HCT116 (cell line): ENCODE measurements around the gene TPGS1. TPM values are rescaled to one million over a fixed set of nuclear protein-coding genes. Genes with fewer than 3 reads are reported as not detected.

Experiments used
- ATAC-seq: fragments of 200-7000 bp; cut with Tn5 transposase; 2 replicates; pipeline ENCODE4 v1.9.1; 2020; ENCODE audit warnings: mild to moderate bottlenecking, moderate library complexity
- BruUV-seq: library from RNA; stranded (reverse); fragments of 400-500 nt; replicated peaks from 2 replicates; lab custom pipeline; 2021; lab: Mats Ljungman, UMichigan
- CTCF ChIA-PET: fragments of 300-600 bp; sonication (Branson Sonifier 250); formaldehyde crosslinking; loops from one replicate; lab custom pipeline; 2021; ENCODE audit warnings: antibody characterized with exemption; lab: Charles Lee
- POLR2A ChIA-PET: fragments of 300-600, 350-600 bp; sonication (Branson Sonifier 250); formaldehyde crosslinking; loops from one replicate; lab custom pipeline; 2021; ENCODE audit warnings: antibody characterized with exemption; lab: Charles Lee
- RAD21 ChIA-PET, 2 experiments: fragments of 300-600 bp; sonication (Branson Sonifier 250); formaldehyde crosslinking; loops; one replicate each; lab custom pipeline; 2023; ENCODE audit warnings: low total read pairs in 2 of 2; ENCODE audit not compliant: uncharacterized antibody in 2 of 2, unreplicated experiment in 2 of 2, low non-redundant PET in 1 of 2; lab: Charles Lee
- DNase-seq: peaks from one replicate; pipeline ENCODE4 v3.0.0-alpha.2; 2010; ENCODE audit warnings: low read depth, low spot score
- H2AFZ ChIP-seq: fragments of 200-600 bp; shearing (Covaris generic), sonication (generic); 2 replicates; pipeline ENCODE4 v1.6.1; 2017; ENCODE audit warnings: low read depth, mixed run types, mixed read lengths, antibody characterized with exemption, low read length; ENCODE audit not compliant: poor library complexity, severe bottlenecking
- H3K27ac ChIP-seq: 2 replicates; pipeline ENCODE4 v1.5.1; 2012; ENCODE audit warnings: low read depth, low read length
- H3K27me3 ChIP-seq: fragments of 200-600 bp; sonication (generic); 2 replicates; pipeline ENCODE4 v1.6.1; 2016; ENCODE audit warnings: mixed run types, low read length, mixed read lengths; ENCODE audit not compliant: insufficient read depth
- H3K36me3 ChIP-seq, 2 experiments: fragments of 200-500 bp in 1 of 2; fragments of 200-600 bp in 1 of 2; sonication (Bioruptor generic) in 1 of 2; sonication (generic) in 1 of 2; 2 replicates each; pipeline versions ENCODE4 v1.5.1 to v1.6.1; 2014 to 2016; ENCODE audit warnings: low read length in 2 of 2, inconsistent platforms in 1 of 2, mixed read lengths in 1 of 2, mixed run types in 1 of 2; ENCODE audit not compliant: insufficient read depth in 2 of 2, control insufficient read depth in 1 of 2
- H3K4me1 ChIP-seq, 2 experiments: fragments of 200-600 bp in 1 of 2; sonication (generic) in 1 of 2; 2 replicates each; pipeline versions ENCODE4 v1.5.1 to v1.6.1; 2012 to 2017; ENCODE audit warnings: low read length in 2 of 2, inconsistent platforms in 1 of 2, mild to moderate bottlenecking in 1 of 2, mixed read lengths in 1 of 2, mixed run types in 1 of 2, moderate library complexity in 1 of 2; ENCODE audit not compliant: insufficient read depth in 2 of 2, control insufficient read depth in 1 of 2
- H3K4me2 ChIP-seq: fragments of 200-600 bp; sonication (generic); 2 replicates; pipeline ENCODE4 v1.6.1; 2017; ENCODE audit warnings: mixed run types, low read length, mixed read lengths
- H3K4me3 ChIP-seq, 2 experiments: fragments of 200-600 bp in 1 of 2; sonication (generic) in 1 of 2; replicated peaks in 1 of 2; 2 replicates each; pipeline ENCODE4 v1.5.1; 2011 to 2016; ENCODE audit warnings: low read length in 2 of 2, control low read depth in 1 of 2, low read depth in 1 of 2, mild to moderate bottlenecking in 1 of 2, mixed read lengths in 1 of 2, mixed run types in 1 of 2
- H3K79me2 ChIP-seq: fragments of 200-600 bp; sonication (generic); 2 replicates; pipeline ENCODE4 v1.6.1; 2017; ENCODE audit warnings: mild to moderate bottlenecking, mixed run types, low read length, moderate library complexity, mixed read lengths; ENCODE audit not compliant: insufficient read depth
- H3K9ac ChIP-seq: fragments of 200-600 bp; sonication (generic); 2 replicates; pipeline ENCODE4 v1.6.1; 2016; ENCODE audit warnings: low read length, mixed read lengths
- H3K9me2 ChIP-seq: fragments of 200-600 bp; sonication (generic), shearing (Covaris generic); 2 replicates; pipeline ENCODE4 v1.6.1; 2017; ENCODE audit warnings: mixed run types, mild to moderate bottlenecking, moderate library complexity; ENCODE audit not compliant: insufficient read depth
- H3K9me3 ChIP-seq, 2 experiments: fragments of 200-500 bp in 1 of 2; fragments of 200-600 bp in 1 of 2; sonication (Bioruptor generic) in 1 of 2; sonication (generic) in 1 of 2; 2 replicates each; pipeline ENCODE4 v1.6.1; 2014 to 2017; ENCODE audit warnings: low read length in 2 of 2, mixed read lengths in 2 of 2, inconsistent platforms in 1 of 2, low read depth in 1 of 2, mild to moderate bottlenecking in 1 of 2, mixed run types in 1 of 2, moderate library complexity in 1 of 2; ENCODE audit not compliant: control insufficient read depth in 1 of 2, insufficient read depth in 1 of 2
- H4K20me1 ChIP-seq: fragments of 200-600 bp; sonication (generic), shearing (Covaris generic); 2 replicates; pipeline ENCODE4 v1.6.1; 2017; ENCODE audit warnings: mixed run types, mild to moderate bottlenecking, moderate library complexity; ENCODE audit not compliant: insufficient read depth
- ATF3 ChIP-seq: IDR thresholded peaks from 2 replicates; pipeline ENCODE4 v1.6.1; 2012
- CBX3 ChIP-seq: IDR thresholded peaks from 2 replicates; pipeline ENCODE4 v1.6.1; 2012; ENCODE audit warnings: low read depth
- CEBPB ChIP-seq: IDR thresholded peaks from 2 replicates; pipeline ENCODE4 v1.6.1; 2012; ENCODE audit warnings: low read depth
- CTCF ChIP-seq, 3 experiments: fragments of 200-600 bp in 1 of 3; sonication (generic) in 1 of 3; IDR thresholded peaks in 2 of 3; conservative IDR thresholded peaks in 1 of 3; 2 replicates each; pipeline ENCODE4 v1.5.1; 2012 to 2017; ENCODE audit warnings: low read depth in 2 of 3, low read length in 2 of 3, antibody characterized with exemption in 1 of 3, borderline replicate concordance in 1 of 3, control low read depth in 1 of 3, mild to moderate bottlenecking in 1 of 3, mixed read lengths in 1 of 3, mixed run types in 1 of 3, moderate library complexity in 1 of 3; ENCODE audit not compliant: insufficient read depth in 1 of 3
- EZH2phosphoT487 ChIP-seq: fragments of 200-600 bp; IDR thresholded peaks from 2 replicates; pipeline ENCODE4 v1.6.1; 2018; ENCODE audit warnings: antibody characterized with exemption, borderline replicate concordance
- POLR2AphosphoS5 ChIP-seq: IDR thresholded peaks from 2 replicates; pipeline ENCODE4 v1.6.1; 2011; ENCODE audit warnings: mild to moderate bottlenecking, low read depth, low read length, moderate library complexity
- SP1 ChIP-seq: IDR thresholded peaks from 2 replicates; pipeline ENCODE4 v1.6.1; 2012; ENCODE audit warnings: low read depth
- SRF ChIP-seq: IDR thresholded peaks from 2 replicates; pipeline ENCODE4 v1.6.1; 2012; ENCODE audit warnings: low read depth
- TCF7L2 ChIP-seq: IDR thresholded peaks from 2 replicates; pipeline ENCODE4 v1.7.0; 2011; ENCODE audit warnings: borderline replicate concordance, inconsistent platforms; ENCODE audit not compliant: insufficient read depth, insufficient read length; ENCODE audit errors: extremely low read depth
- ZNF274 ChIP-seq: fragments of 200-500 bp; sonication (Bioruptor generic); IDR thresholded peaks from 2 replicates; pipeline ENCODE4 v1.6.1; 2014; ENCODE audit warnings: mild to moderate bottlenecking, low read depth, low read length, inconsistent platforms
- intact Hi-C: fragments of 100-400 bp; cut with micrococcal nuclease; formaldehyde crosslinking; loops from 2 replicates; pipeline ENCODE4 v1.10.0; 2022
- total RNA-seq: library from RNA; stranded (reverse); gene quantifications from one replicate; pipeline ENCODE4 v1.2.1, GENCODE V29; 2021; ENCODE audit not compliant: unreplicated experiment
- TF ChIP-seq, protein P1 (sequence below): IDR thresholded peaks from 2 replicates; pipeline ENCODE4 v1.6.1; 2011; ENCODE audit warnings: mild to moderate bottlenecking, low read length, moderate library complexity; ENCODE audit not compliant: insufficient replicate concordance; ENCODE audit errors: extremely low read depth

TPGS1 gene
- total RNA-seq, 1 experiment from 2014 or later: 19.1 TPM

DNA sequence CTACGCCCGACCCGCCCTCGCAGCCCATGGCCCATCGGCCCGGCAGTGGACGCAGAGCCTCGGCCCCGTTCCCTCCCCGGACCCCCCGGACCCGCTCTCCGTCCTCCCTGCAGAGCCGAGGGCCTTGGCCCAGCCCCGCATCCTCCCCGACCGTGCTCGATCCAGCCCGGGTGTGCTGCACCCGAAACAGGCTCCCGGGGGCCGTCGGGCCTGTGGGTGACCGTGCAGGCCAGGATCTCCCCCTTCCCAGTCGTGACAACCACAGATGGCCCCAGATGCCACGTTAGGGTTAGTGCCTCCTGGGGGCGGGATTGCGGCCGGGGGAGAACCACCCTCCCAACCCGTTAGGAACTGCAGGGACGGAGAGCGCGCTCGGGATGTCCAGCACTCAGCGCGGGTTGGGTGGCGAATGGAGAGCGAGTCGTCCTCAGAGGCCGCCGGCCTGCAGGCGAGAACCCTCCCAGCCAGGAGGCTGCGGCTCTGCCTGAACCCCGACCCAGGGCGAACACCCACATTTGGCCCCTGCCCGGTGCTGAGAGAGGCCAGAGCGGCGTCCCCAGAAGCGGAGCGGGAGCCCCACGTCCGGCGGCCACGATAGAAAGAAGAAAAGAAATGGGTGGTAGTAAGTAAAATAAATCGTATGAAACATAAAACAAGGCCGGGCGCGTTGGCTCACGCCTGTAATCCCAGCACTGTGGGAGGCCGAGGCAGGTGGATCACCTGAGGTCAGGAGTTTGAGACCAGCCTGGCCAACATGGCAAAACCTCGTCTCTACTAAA is 17.7 kb upstream of the TPGS1 start:
- H3K79me2 ChIP-seq: no peaks in the 10 kb centered on the region
- BruUV-seq: no TSS peak
- H3K27ac ChIP-seq: peak overlapping the region; percentile 100; the same call in 1 of the 2 replicates
- 0 out of 2 replicates have a peak, but pooled peaks have one; percentile 1 for ATAC-seq
- no peaks in the 10 kb centered on the region for H3K36me3 ChIP-seq
- peak overlapping the region; percentile 45 to 79 for H3K4me3 ChIP-seq
- peaks cover 6 to 11% of the 10 kb centered on the region in 2 experiments for H3K4me1 ChIP-seq
- no peaks in the 10 kb centered on the region for H3K27me3 ChIP-seq
- peak overlapping the region; percentile 85 for H3K4me2 ChIP-seq
- no peak for DNase-seq
- no peaks in the 10 kb centered on the region for H3K9me2 ChIP-seq
- ChIA-PET CTCF (interaction anchor here (0.6 to 0.9 kb wide), 3 partner anchors 10 to 21 kb away, joined by 3 to 6 read pairs (median 4); no protein-coding TSS in a partner anchor), POLR2A (interaction anchor here (0.6 to 0.9 kb wide), 2 partner anchors 17 to 200 kb away, joined by 3 to 4 read pairs; no protein-coding TSS in a partner anchor), RAD21 (no interaction called here)
- no peak overlapping the region for H2AFZ ChIP-seq
- peak overlapping the region; percentile 98 for H3K9ac ChIP-seq
- no peaks in the 10 kb centered on the region; a peak in 1 of 4 replicates for H3K9me3 ChIP-seq
- TF ChIP-seq POLR2AphosphoS5: no peak
- no peak for TF ChIP-seq EZH2phosphoT487
- TF ChIP-seq SRF: no peak
- no peak for TF ChIP-seq CEBPB
- TF ChIP-seq ZNF274: no peak
- no peak for TF ChIP-seq TCF7L2
- TF ChIP-seq, protein P1, sequence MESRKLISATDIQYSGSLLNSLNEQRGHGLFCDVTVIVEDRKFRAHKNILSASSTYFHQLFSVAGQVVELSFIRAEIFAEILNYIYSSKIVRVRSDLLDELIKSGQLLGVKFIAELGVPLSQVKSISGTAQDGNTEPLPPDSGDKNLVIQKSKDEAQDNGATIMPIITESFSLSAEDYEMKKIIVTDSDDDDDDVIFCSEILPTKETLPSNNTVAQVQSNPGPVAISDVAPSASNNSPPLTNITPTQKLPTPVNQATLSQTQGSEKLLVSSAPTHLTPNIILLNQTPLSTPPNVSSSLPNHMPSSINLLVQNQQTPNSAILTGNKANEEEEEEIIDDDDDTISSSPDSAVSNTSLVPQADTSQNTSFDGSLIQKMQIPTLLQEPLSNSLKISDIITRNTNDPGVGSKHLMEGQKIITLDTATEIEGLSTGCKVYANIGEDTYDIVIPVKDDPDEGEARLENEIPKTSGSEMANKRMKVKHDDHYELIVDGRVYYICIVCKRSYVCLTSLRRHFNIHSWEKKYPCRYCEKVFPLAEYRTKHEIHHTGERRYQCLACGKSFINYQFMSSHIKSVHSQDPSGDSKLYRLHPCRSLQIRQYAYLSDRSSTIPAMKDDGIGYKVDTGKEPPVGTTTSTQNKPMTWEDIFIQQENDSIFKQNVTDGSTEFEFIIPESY: no peak
- no peak for TF ChIP-seq CBX3
- no peak for TF ChIP-seq ATF3
- TF ChIP-seq SP1: no peak
- TF ChIP-seq CTCF (IDR thresholded peaks at IDR 0.05 in 2 of 3, conservative IDR thresholded peaks at IDR 0.05 in 1 of 3; ENCODE audit: borderline replicate concordance in 1 of 3, insufficient read depth in 1 of 3, low read depth in 2 of 3, low read length in 2 of 3): no peak
- H4K20me1 ChIP-seq: no peaks in the 10 kb centered on the region
- intact Hi-C loops: no loop called here
